ENCODE results near the gene ATP1B3. TPM values are rescaled to one million over a fixed set of nuclear protein-coding genes. Genes with fewer than 3 reads are reported as not detected.

Gene ATP1B3
- polyA plus RNA-seq, 1 of the 3 experiments (the other 2 are of a cell fraction): 86.3 TPM

- Histone ChIP-seq H3K27me3 (ENCODE audit: insufficient read depth) (no peaks in the 10 kb centered on the region), H3K9me3 (no peaks in the 10 kb centered on the region), H3K27ac (ENCODE audit: low read depth in 2 of 2, low read length in 1 of 2) (no peak overlapping the region), H3F3A (replicated peaks; ENCODE audit: insufficient read depth) (peaks cover 7% of the 10 kb centered on the region), H3K9ac (no peak overlapping the region), H3K4me1 (ENCODE audit: control insufficient read depth in 1 of 2, insufficient read depth in 2 of 2, low read depth in 1 of 2, low read length in 1 of 2) (no peaks in the 10 kb centered on the region), H3K36me3 (replicated peaks in 1 of 2; ENCODE audit: control insufficient read depth in 1 of 2, insufficient read depth in 2 of 2, low read length in 1 of 2) (peaks cover 0 to 19% of the 10 kb centered on the region in 2 experiments), H3K9me2 (no peaks in the 10 kb centered on the region), H3K79me2 (ENCODE audit: insufficient read depth) (peaks cover 89% of the 10 kb centered on the region), H3K4me3 (ENCODE audit: low read depth in 2 of 2, low read length in 1 of 2) (no peak overlapping the region), H2AFZ (ENCODE audit: low read depth) (no peak overlapping the region), H3K4me2 (no peak overlapping the region), H4K20me1 (ENCODE audit: insufficient read depth) (no peaks in the 10 kb centered on the region)
- 100% methylated on average over 3 of the region's 3 CpGs for WGBS (ENCODE audit: low lambda C conversion rate)
- ChIA-PET POLR2A (no interaction called here), CTCF (interaction anchor here (1.6 kb wide), 1 partner anchor 157 kb away, joined by 3 read pairs; no protein-coding TSS in a partner anchor)
- TF ChIP-seq EP300 (IDR thresholded peaks at IDR 0.05; ENCODE audit: borderline replicate concordance in 1 of 2, low read depth in 1 of 2, low read length in 1 of 2) (no peak), NRF1 (IDR thresholded peaks at IDR 0.05; ENCODE audit: low read depth, low read length) (no peak), NFIC (IDR thresholded peaks at IDR 0.05; ENCODE audit: borderline replicate concordance) (no peak), TAF1 (IDR thresholded peaks at IDR 0.05; ENCODE audit: borderline replicate concordance, low read depth, low read length) (no peak), EZH2phosphoT487 (IDR thresholded peaks at IDR 0.05; ENCODE audit: borderline replicate concordance, low read depth) (no peak), RFX5 (IDR thresholded peaks at IDR 0.05; ENCODE audit: low read length) (no peak), YY1 (IDR thresholded peaks at IDR 0.05; ENCODE audit: low read depth) (no peak)
- no peak for DNase-seq
These were observed 19.3 kb downstream of the ATP1B3 start for GRCh38 chr3:141895731-141896130.

- no peaks in the 10 kb centered on the region for H3K9me2 ChIP-seq
- peaks cover 79% of the 10 kb centered on the region for H3K79me2 ChIP-seq (ENCODE audit: insufficient read depth)
- no peaks in the 10 kb centered on the region for H4K20me1 ChIP-seq (ENCODE audit: insufficient read depth)
- no peak overlapping the region for H3K9ac ChIP-seq
- no peaks in the 10 kb centered on the region for H3K27me3 ChIP-seq (ENCODE audit: insufficient read depth)
- no peak for DNase-seq
- H2AFZ ChIP-seq (ENCODE audit: low read depth): no peak overlapping the region
- POLR2A ChIA-PET: no interaction called here
- CTCF ChIA-PET: interaction anchor here (1.2 kb wide), 1 partner anchor 447 kb away, joined by 3 read pairs; no protein-coding TSS in a partner anchor
- no peaks in the 10 kb centered on the region for H3K4me1 ChIP-seq (ENCODE audit: control insufficient read depth in 1 of 2, insufficient read depth in 2 of 2, low read depth in 1 of 2, low read length in 1 of 2)
- peaks cover 0 to 28% of the 10 kb centered on the region in 2 experiments for H3K36me3 ChIP-seq (replicated peaks in 1 of 2; ENCODE audit: control insufficient read depth in 1 of 2, insufficient read depth in 2 of 2, low read length in 1 of 2)
- H3K9me3 ChIP-seq: no peaks in the 10 kb centered on the region
- H3F3A ChIP-seq (replicated peaks; ENCODE audit: insufficient read depth): peaks cover 7% of the 10 kb centered on the region
- TF ChIP-seq TAF1 (IDR thresholded peaks at IDR 0.05; ENCODE audit: borderline replicate concordance, low read depth, low read length): no peak
- no peak overlapping the region for H3K4me3 ChIP-seq (ENCODE audit: low read depth in 2 of 2, low read length in 1 of 2)
- 93% methylated on average over 1 of the region's 1 CpG for WGBS (ENCODE audit: low lambda C conversion rate)
- no peak overlapping the region for H3K27ac ChIP-seq (ENCODE audit: low read depth in 2 of 2, low read length in 1 of 2)
- no peak overlapping the region for H3K4me2 ChIP-seq
These were observed 22.5 kb downstream of the ATP1B3 start for GRCh38 chr3:141898908-141899307.

GRCh38 chr3:141900343-141900742 is 23.9 kb downstream of the ATP1B3 start:
- no peak overlapping the region for H3K27ac ChIP-seq (ENCODE audit: low read depth in 2 of 2, low read length in 1 of 2)
- ChIA-PET CTCF (interaction anchor here (1.0 to 1.7 kb wide), 3 partner anchors 12 to 448 kb away, joined by 3 to 6 read pairs (median 4); partner anchors contain the start of gene RNF7), POLR2A (no interaction called here)
- no peaks in the 10 kb centered on the region for H4K20me1 ChIP-seq (ENCODE audit: insufficient read depth)
- no peak overlapping the region for H3K4me3 ChIP-seq (ENCODE audit: low read depth in 2 of 2, low read length in 1 of 2)
- peaks cover 2 to 41% of the 10 kb centered on the region in 2 experiments for H3K36me3 ChIP-seq (replicated peaks in 1 of 2; ENCODE audit: control insufficient read depth in 1 of 2, insufficient read depth in 2 of 2, low read length in 1 of 2)
- H3K27me3 ChIP-seq (ENCODE audit: insufficient read depth): no peaks in the 10 kb centered on the region
- 100% methylated on average over 3 of the region's 3 CpGs for WGBS (ENCODE audit: low lambda C conversion rate)
- H3K79me2 ChIP-seq (ENCODE audit: insufficient read depth): peaks cover 73% of the 10 kb centered on the region
- H2AFZ ChIP-seq (ENCODE audit: low read depth): no peak overlapping the region
- H3K4me2 ChIP-seq: no peak overlapping the region
- H3K9me2 ChIP-seq: no peaks in the 10 kb centered on the region
- no peak for DNase-seq
- H3K9ac ChIP-seq: no peak overlapping the region
- no peak for TF ChIP-seq CTCF (IDR thresholded peaks at IDR 0.05)
- TF ChIP-seq EP300 (IDR thresholded peaks at IDR 0.05; ENCODE audit: borderline replicate concordance in 1 of 2, low read depth in 1 of 2, low read length in 1 of 2): no peak
- no peak for TF ChIP-seq ZBTB33 (IDR thresholded peaks at IDR 0.05; ENCODE audit: borderline replicate concordance, low read depth)
- no peak for TF ChIP-seq RCOR1 (IDR thresholded peaks at IDR 0.05; ENCODE audit: low read length)
- TF ChIP-seq FOSL2 (IDR thresholded peaks at IDR 0.05; ENCODE audit: borderline replicate concordance, low read depth): no peak
- TF ChIP-seq GATA2 (CRISPR knock-in tag; IDR thresholded peaks at IDR 0.05): no peak
- H3K4me1 ChIP-seq (ENCODE audit: control insufficient read depth in 1 of 2, insufficient read depth in 2 of 2, low read depth in 1 of 2, low read length in 1 of 2): no peaks in the 10 kb centered on the region
- peaks cover 8% of the 10 kb centered on the region for H3F3A ChIP-seq (replicated peaks; ENCODE audit: insufficient read depth)
- no peaks in the 10 kb centered on the region for H3K9me3 ChIP-seq

All from SK-N-SH (cell line).